GM19351 (cell line): Measurements from ENCODE around the gene IKBKE.

ENCODE experiments used
- ATAC-seq: cut with Tn5 transposase; IDR thresholded peaks from one replicate; pipeline ENCODE4 v1.9.1; 2021; ENCODE audit warnings: mild to moderate bottlenecking, moderate library complexity; ENCODE audit not compliant: unreplicated experiment

IKBKE gene

GRCh38 chr1:206510371-206510770 lies 40.1 kb downstream of the IKBKE start:
- no peak for ATAC-seq

GRCh38 chr1:206511362-206512057 lies 41.2 kb downstream of the IKBKE start:
- no peak for ATAC-seq

- no peak for ATAC-seq
Observed at GRCh38 chr1:206512058-206512850, 42.0 kb downstream of the IKBKE start.

- ATAC-seq: no peak
Observed at GRCh38 chr1:206512851-206513180, 42.5 kb downstream of the IKBKE start.

- ATAC-seq: no peak
Observed at GRCh38 chr1:206513312-206514111, 43.2 kb downstream of the IKBKE start.

- ATAC-seq: no peak
Observed at GRCh38 chr1:206514813-206515387, 44.6 kb downstream of the IKBKE start.

- ATAC-seq: no peak
Observed at GRCh38 chr1:206516728-206516990, 46.4 kb downstream of the IKBKE start.

GRCh38 chr1:206517784-206518183 lies 47.5 kb downstream of the IKBKE start:
- ATAC-seq: no peak

GRCh38 chr1:206518206-206518605 lies 47.9 kb downstream of the IKBKE start:
- ATAC-seq: no peak

GRCh38 chr1:206518743-206519142 lies 48.5 kb downstream of the IKBKE start:
- ATAC-seq: no peak

GRCh38 chr1:206521127-206521526 lies 50.9 kb downstream of the IKBKE start:
- no peak for ATAC-seq

GRCh38 chr1:206521694-206522402 lies 51.6 kb downstream of the IKBKE start:
- no peak for ATAC-seq

- ATAC-seq: no peak
Observed at GRCh38 chr1:206524739-206525364, 54.6 kb downstream of the IKBKE start.

- ATAC-seq: no peak
Observed at GRCh38 chr1:206526064-206526911, 56.0 kb downstream of the IKBKE start.

- ATAC-seq: no peak
Observed at GRCh38 chr1:206529425-206529824, 59.1 kb downstream of the IKBKE start.

- no peak for ATAC-seq
Observed at GRCh38 chr1:206532368-206532767, 62.1 kb downstream of the IKBKE start.

GRCh38 chr1:206534552-206534951 lies 64.3 kb downstream of the IKBKE start:
- no peak for ATAC-seq

- no peak for ATAC-seq
Observed at GRCh38 chr1:206535853-206536188, 65.5 kb downstream of the IKBKE start.

- no peak for ATAC-seq
Observed at GRCh38 chr1:206537141-206537540, 66.9 kb downstream of the IKBKE start.
